IMR-90 (cell line): ENCODE results near the gene PNPLA2. TPM values are rescaled to one million over a fixed set of nuclear protein-coding genes. Genes with fewer than 3 reads are reported as not detected.

ENCODE experiments used
- ATAC-seq: fragments of 200-7000 bp; cut with Tn5 transposase; 2 replicates; pipeline ENCODE4 v1.9.1; 2020; ENCODE audit warnings: low read depth, mild to moderate bottlenecking, moderate library complexity
- BruUV-seq: library from RNA; stranded (reverse); fragments of 400-500 nt; replicated peaks from 2 replicates; lab custom pipeline; 2021; lab: Mats Ljungman, UMichigan
- CTCF ChIA-PET: fragments of 300-600 bp; formaldehyde crosslinking; extraction: SDS; loops from one replicate; lab custom pipeline; 2021; ENCODE audit warnings: antibody characterized with exemption; lab: Yijun Ruan, JAX
- POLR2A ChIA-PET: fragments of 300-600 bp; sonication (Branson Sonifier 250); formaldehyde crosslinking; loops from one replicate; lab custom pipeline; 2022; ENCODE audit warnings: antibody characterized with exemption; ENCODE audit not compliant: unreplicated experiment; lab: Charles Lee
- DNase-seq: peaks from one replicate; pipeline ENCODE4 v3.0.0; 2013
- H2AFZ ChIP-seq: replicated peaks from 2 replicates; pipeline ENCODE3; 2013; ENCODE audit warnings: low read length, mild to moderate bottlenecking; ENCODE audit not compliant: poor library complexity
- H2AK5ac ChIP-seq: 2 replicates; pipeline ENCODE4 v1.6.1; 2013; ENCODE audit warnings: low read depth, low read length, inconsistent platforms
- H2AK9ac ChIP-seq: replicated peaks from 2 replicates; pipeline ENCODE3; 2013; ENCODE audit warnings: mild to moderate bottlenecking, low read depth, low read length, moderate library complexity; ENCODE audit not compliant: poor library complexity
- H2BK120ac ChIP-seq: 2 replicates; pipeline ENCODE4 v1.6.1; 2013; ENCODE audit warnings: low read depth, low read length, inconsistent platforms
- H2BK15ac ChIP-seq: 3 replicates; pipeline ENCODE4 v1.6.1; 2013; ENCODE audit warnings: low read depth, low read length, inconsistent platforms
- H2BK20ac ChIP-seq: 2 replicates; pipeline ENCODE4 v1.6.1; 2013; ENCODE audit warnings: low read depth, mild to moderate bottlenecking, inconsistent platforms, low read length, moderate library complexity
- H2BK5ac ChIP-seq: 2 replicates; pipeline ENCODE4 v1.6.1; 2013; ENCODE audit warnings: mild to moderate bottlenecking, low read depth, low read length, inconsistent platforms; ENCODE audit not compliant: poor library complexity, severe bottlenecking
- H3K14ac ChIP-seq: replicated peaks from 2 replicates; pipeline ENCODE4 v1.6.1; 2013; ENCODE audit warnings: low read depth, low read length, inconsistent platforms
- H3K18ac ChIP-seq: 2 replicates; pipeline ENCODE4 v1.6.1; 2013; ENCODE audit warnings: low read depth, low read length, control low read depth
- H3K23ac ChIP-seq: 2 replicates; pipeline ENCODE4 v1.6.1; 2013; ENCODE audit warnings: low read depth, low read length, inconsistent platforms
- H3K27ac ChIP-seq: 2 replicates; pipeline ENCODE4 v1.5.1; 2013; ENCODE audit warnings: mild to moderate bottlenecking, control low read depth, low read length; ENCODE audit not compliant: insufficient read depth
- H3K27me3 ChIP-seq: 2 replicates; pipeline ENCODE4 v1.6.1; 2013; ENCODE audit warnings: low read length; ENCODE audit not compliant: control insufficient read depth, insufficient read depth
- H3K36me3 ChIP-seq: 2 replicates; pipeline ENCODE4 v1.6.1; 2013; ENCODE audit warnings: low read length, mixed read lengths; ENCODE audit not compliant: control insufficient read depth, insufficient read depth
- H3K4ac ChIP-seq: 2 replicates; pipeline ENCODE4 v1.6.1; 2013; ENCODE audit warnings: low read depth, low read length, inconsistent platforms
- H3K4me1 ChIP-seq: 2 replicates; pipeline ENCODE4 v1.6.1; 2013; ENCODE audit warnings: low read length, mixed read lengths; ENCODE audit not compliant: control insufficient read depth, insufficient read depth
- H3K4me2 ChIP-seq: 2 replicates; pipeline ENCODE4 v1.6.1; 2013; ENCODE audit warnings: low read depth, mild to moderate bottlenecking, control low read depth, low read length, moderate library complexity
- H3K4me3 ChIP-seq: 2 replicates; pipeline ENCODE4 v1.5.1; 2013; ENCODE audit warnings: low read depth, mild to moderate bottlenecking, control low read depth, low read length, moderate library complexity; ENCODE audit not compliant: insufficient read depth
- H3K56ac ChIP-seq: 2 replicates; pipeline ENCODE4 v1.6.1; 2013; ENCODE audit warnings: low read length, inconsistent platforms; ENCODE audit not compliant: insufficient read depth; ENCODE audit errors: extremely low read depth
- H3K79me1 ChIP-seq, 2 experiments: 2 replicates each; pipeline ENCODE4 v1.6.1; 2013; ENCODE audit warnings: low read length in 2 of 2, inconsistent platforms in 1 of 2, low read depth in 1 of 2
- H3K9ac ChIP-seq: 2 replicates; pipeline ENCODE4 v1.6.1; 2013; ENCODE audit warnings: low read depth, low read length, control low read depth
- H3K9me1 ChIP-seq: 2 replicates; pipeline ENCODE4 v1.6.1; 2013; ENCODE audit warnings: low read length, inconsistent platforms; ENCODE audit not compliant: insufficient read depth
- H3K9me3 ChIP-seq: 2 replicates; pipeline ENCODE4 v1.6.1; 2013; ENCODE audit warnings: low read length; ENCODE audit not compliant: control insufficient read depth, insufficient read depth
- H4K20me1 ChIP-seq: 2 replicates; pipeline ENCODE4 v1.6.1; 2013; ENCODE audit warnings: low read length, inconsistent platforms; ENCODE audit not compliant: insufficient read depth
- H4K5ac ChIP-seq: 2 replicates; pipeline ENCODE4 v1.6.1; 2013; ENCODE audit warnings: mild to moderate bottlenecking, low read depth, low read length, control low read depth
- H4K8ac ChIP-seq, 2 experiments: 2 replicates each; pipeline ENCODE4 v1.6.1; 2013; ENCODE audit warnings: low read depth in 2 of 2, low read length in 2 of 2, control low read depth in 1 of 2, inconsistent platforms in 1 of 2
- H4K91ac ChIP-seq: 2 replicates; pipeline ENCODE4 v1.6.1; 2013; ENCODE audit warnings: low read depth, low read length, inconsistent platforms; ENCODE audit not compliant: insufficient read depth
- BHLHE40 ChIP-seq: fragments of 150-350 bp; IDR thresholded peaks from 2 replicates; pipeline ENCODE4 v1.6.1; 2016; ENCODE audit warnings: mild to moderate bottlenecking, low read depth, low read length
- CEBPB ChIP-seq: IDR thresholded peaks from 2 replicates; pipeline ENCODE4 v1.6.1; 2012; ENCODE audit warnings: low read depth, low read length, improper control_type of control experiment
- CHD1 ChIP-seq: IDR thresholded peaks from 2 replicates; pipeline ENCODE4 v1.6.1; 2012; ENCODE audit warnings: low read depth, low read length, improper control_type of control experiment
- ELK1 ChIP-seq: fragments of 150-350 bp; IDR thresholded peaks from 2 replicates; pipeline ENCODE4 v1.6.1; 2016; ENCODE audit warnings: low read depth, mild to moderate bottlenecking, low read length, moderate library complexity, borderline replicate concordance
- FOS ChIP-seq: fragments of 150-350 bp; IDR thresholded peaks from 2 replicates; pipeline ENCODE4 v1.6.1; 2016; ENCODE audit warnings: low read depth, low read length
- MAFK ChIP-seq: IDR thresholded peaks from 2 replicates; pipeline ENCODE4 v1.6.1; 2012; ENCODE audit warnings: low read depth, low read length, improper control_type of control experiment
- MAZ ChIP-seq: IDR thresholded peaks from 2 replicates; pipeline ENCODE4 v1.6.1; 2012; ENCODE audit warnings: low read depth, mild to moderate bottlenecking, low read length, improper control_type of control experiment, moderate library complexity, borderline replicate concordance
- MXI1 ChIP-seq: IDR thresholded peaks from 2 replicates; pipeline ENCODE4 v1.6.1; 2012; ENCODE audit warnings: low read depth, mild to moderate bottlenecking, low read length, moderate library complexity, borderline replicate concordance
- NFE2L2 ChIP-seq: fragments of 150-350 bp; IDR thresholded peaks from 2 replicates; pipeline ENCODE4 v1.6.1; 2016; ENCODE audit warnings: low read depth, mild to moderate bottlenecking, low read length
- POLR2A ChIP-seq: IDR thresholded peaks from 2 replicates; pipeline ENCODE4 v1.6.1; 2012; ENCODE audit warnings: mild to moderate bottlenecking, low read depth, low read length
- RAD21 ChIP-seq: IDR thresholded peaks from 2 replicates; pipeline ENCODE4 v1.6.1; 2012; ENCODE audit warnings: low read length, improper control_type of control experiment
- RFX5 ChIP-seq: IDR thresholded peaks from 2 replicates; pipeline ENCODE4 v1.8.0; 2012; ENCODE audit warnings: low read depth, mild to moderate bottlenecking, low read length, moderate library complexity
- USF2 ChIP-seq: fragments of 150-350 bp; IDR thresholded peaks from 2 replicates; pipeline ENCODE4 v1.6.1; 2017; ENCODE audit warnings: mild to moderate bottlenecking, antibody characterized with exemption, low read length, low read depth
- WGBS, 2 experiments: methylation state at CpG; one replicate each; pipeline versions ENCODE4 v1.1.5 to v1.1.7; 2013; ENCODE audit warnings: missing lambda C conversion rate in 2 of 2; ENCODE audit not compliant: insufficient read length in 1 of 2; ENCODE audit errors: extremely low coverage in 2 of 2; 5-methylcytosine and 5-hydroxymethylcytosine counted together
- dilution Hi-C: fragments of 300-500 bp; cut with HindIII; formaldehyde crosslinking; loops from one replicate; pipeline ENCODE4 v1.14.3; 2018; ENCODE audit warnings: low sequenced_read_pairs; ENCODE audit not compliant: unreplicated experiment
- in situ Hi-C: fragments of 300-500 bp; cut with MboI; formaldehyde crosslinking; loops from 3 replicates; pipeline ENCODE4 v1.14.3; 2019; ENCODE audit warnings: low sequenced_read_pairs, inconsistent platforms, mixed read lengths
- intact Hi-C: fragments of 100-400 bp; cut with micrococcal nuclease; formaldehyde crosslinking; loops from 2 replicates; pipeline ENCODE4 v1.10.0; 2022
- polyA plus RNA-seq, 3 experiments: library from polyadenylated mRNA; depleted of rRNA; stranded (reverse); fragments of >200 nt; gene quantifications; 2 replicates each; pipeline ENCODE4 v1.2.3, GENCODE V29; 2012; ENCODE audit warnings: low replicate concordance in 1 of 3
- total RNA-seq: library from RNA; depleted of rRNA; stranded (reverse); fragments of >200 nt; gene quantifications from 2 replicates; pipeline ENCODE4 v1.2.3, GENCODE V29; 2012

Gene PNPLA2
- total and polyA plus RNA-seq, 2 of the 4 experiments (the other 2 are of a cell fraction), result 7.0 to 94.3 TPM

GRCh38 chr11:827897-828192 lies 9.1 kb downstream of the PNPLA2 start, which contains the start of gene CRACR2B:
TSS of gene CRACR2B (plus strand) at chr11:827919. CDS start at chr11:828608, 689 bp downstream.
- Histone ChIP-seq H3K79me1 (peaks cover 0 to 10% of the 10 kb centered on the region in 2 experiments), H2AK5ac (peak within 1 kb of the TSS; percentile 51), H4K20me1 (peaks cover 24% of the 10 kb centered on the region; the same call in 1 of the 2 replicates), H2BK120ac (no peak within 1 kb of the TSS), H3K36me3 (peaks cover 21% of the 10 kb centered on the region; the same call in 1 of the 2 replicates), H2AK9ac (peak within 1 kb of the TSS; percentile 55), H3K9me3 (no peaks in the 10 kb centered on the region), H3K56ac (no peak within 1 kb of the TSS), H3K4me3 (no peak within 1 kb of the TSS), H4K8ac (0 out of 4 replicates have a peak within 1 kb of the TSS, but pooled peaks of 1 of the 2 experiments have one; percentile 87), H2AFZ (peak within 1 kb of the TSS; percentile 81), H3K27ac (no peak within 1 kb of the TSS), H4K91ac (no peak within 1 kb of the TSS), H3K18ac (no peak within 1 kb of the TSS), H3K4ac (peak within 1 kb of the TSS; percentile 43; the same call in 1 of the 2 replicates), H2BK20ac (no peak within 1 kb of the TSS), H3K9ac (no peak within 1 kb of the TSS), H3K4me2 (0 out of 2 replicates have a peak within 1 kb of the TSS, but pooled peaks have one; percentile 17), H3K9me1 (peaks cover 6% of the 10 kb centered on the region; the same call in 1 of the 2 replicates), H4K5ac (no peak within 1 kb of the TSS), H3K27me3 (peaks cover 6% of the 10 kb centered on the region; the same call in 1 of the 2 replicates), H3K14ac (no peak within 1 kb of the TSS), H2BK5ac (no peak within 1 kb of the TSS), H3K23ac (no peak within 1 kb of the TSS), H2BK15ac (no peak within 1 kb of the TSS), H3K4me1 (peaks cover 25% of the 10 kb centered on the region)
- no peak for TF ChIP-seq POLR2A
- TF ChIP-seq RAD21, result no peak
- TF ChIP-seq MXI1, result no peak
- no peak for TF ChIP-seq FOS
- TF ChIP-seq BHLHE40, result no peak
- TF ChIP-seq ELK1, result no peak
- no peak for TF ChIP-seq MAFK
- TF ChIP-seq CEBPB, result no peak
- TF ChIP-seq NFE2L2, result no peak
- TF ChIP-seq RFX5, result no peak
- TF ChIP-seq CHD1, result no peak
- TF ChIP-seq USF2, result no peak
- no peak for TF ChIP-seq MAZ
- intact Hi-C loops, result no loop called here
- DNase-seq (no peak), ATAC-seq (no peak)
- ChIA-PET POLR2A (interaction anchor here (1.1 kb wide), 1 partner anchor 9 kb away, joined by 4 read pairs; the partner anchor contains the start of gene PNPLA2), CTCF (no interaction called here)
- BruUV-seq, result no TSS peak
- WGBS, 2 experiments, result 54% methylated on average over 5 of the region's 5 CpGs; no CpG with 5 or more reads in 1 of the 2 experiments
- in situ Hi-C loops, result no loop called here
- dilution Hi-C loops, result no loop called here
